Skeletal muscle satellite cell (primary cell): ENCODE measurements around the gene MMP24OS.
A peak's percentile ranks its signal among the peaks of the same experiment; 100 is the strongest.

Source experiments
- H3K27me3 ChIP-seq: 2 replicates; pipeline ENCODE4 v1.7.0; 2013; ENCODE audit warnings: low read length; ENCODE audit not compliant: control insufficient read depth, insufficient read depth
- H3K36me3 ChIP-seq: 2 replicates; pipeline ENCODE4 v1.7.0; 2013; ENCODE audit warnings: mild to moderate bottlenecking, control low read depth, low read length; ENCODE audit not compliant: insufficient read depth
- H3K4me1 ChIP-seq: 2 replicates; pipeline ENCODE4 v1.7.0; 2013; ENCODE audit warnings: low read length; ENCODE audit not compliant: control insufficient read depth, insufficient read depth
- H3K4me2 ChIP-seq: 2 replicates; pipeline ENCODE4 v1.7.0; 2013; ENCODE audit warnings: mild to moderate bottlenecking, low read length
- H3K4me3 ChIP-seq: 2 replicates; pipeline ENCODE4 v1.7.0; 2013; ENCODE audit warnings: low read length
- H3K9ac ChIP-seq: 2 replicates; pipeline ENCODE4 v1.7.0; 2013; ENCODE audit warnings: mild to moderate bottlenecking, low read depth, low read length, moderate library complexity
- H3K9me3 ChIP-seq: replicated peaks from 2 replicates; pipeline ENCODE4 v1.7.0; 2013; ENCODE audit warnings: mild to moderate bottlenecking, control low read depth, low read length

The MMP24OS gene

GRCh38 chr20:35279533-35280174 is 1.7 kb upstream of the MMP24OS start:
- H3K36me3 ChIP-seq = peaks cover 72% of the 10 kb centered on the region
- no peaks in the 10 kb centered on the region for H3K27me3 ChIP-seq
- no peak overlapping the region for H3K4me3 ChIP-seq
- no peaks in the 10 kb centered on the region for H3K9me3 ChIP-seq
- H3K4me1 ChIP-seq = peaks cover 36% of the 10 kb centered on the region
- H3K4me2 ChIP-seq = no peak overlapping the region
- no peak overlapping the region for H3K9ac ChIP-seq

DNA sequence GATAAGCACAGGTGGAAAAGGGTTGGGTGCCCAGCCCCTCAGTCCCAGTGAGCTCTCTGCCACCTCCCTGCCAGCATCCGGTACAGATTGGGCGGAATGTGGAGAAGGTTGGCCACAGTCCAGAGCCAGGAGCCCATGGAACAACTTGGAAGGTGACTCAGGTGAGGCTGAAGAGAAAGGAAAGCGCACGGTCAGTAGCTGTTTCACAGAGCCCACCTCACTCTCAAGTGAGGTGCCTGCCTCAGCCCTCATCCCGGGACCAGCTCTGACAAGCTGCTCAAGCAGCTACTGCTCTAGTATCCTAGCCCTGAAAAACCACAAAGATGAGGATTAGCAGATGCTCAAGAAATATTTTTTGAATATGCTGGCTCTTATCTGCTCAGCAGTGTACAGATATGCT is 1.1 kb upstream of the MMP24OS start:
- no peak overlapping the region for H3K4me2 ChIP-seq
- no peaks in the 10 kb centered on the region for H3K27me3 ChIP-seq
- no peaks in the 10 kb centered on the region for H3K9me3 ChIP-seq
- peaks cover 73% of the 10 kb centered on the region for H3K36me3 ChIP-seq
- H3K9ac ChIP-seq = no peak overlapping the region
- no peak overlapping the region for H3K4me3 ChIP-seq
- H3K4me1 ChIP-seq = peaks cover 36% of the 10 kb centered on the region

GRCh38 chr20:35277127-35277526 is 795 bp downstream of the MMP24OS start:
- peaks cover 24% of the 10 kb centered on the region for H3K4me1 ChIP-seq
- no peaks in the 10 kb centered on the region for H3K27me3 ChIP-seq
- peak overlapping the region; percentile 96 for H3K4me2 ChIP-seq
- peak overlapping the region; percentile 92 for H3K9ac ChIP-seq
- H3K9me3 ChIP-seq = no peaks in the 10 kb centered on the region
- peaks cover 69% of the 10 kb centered on the region for H3K36me3 ChIP-seq
- peak overlapping the region; percentile 74 for H3K4me3 ChIP-seq

DNA sequence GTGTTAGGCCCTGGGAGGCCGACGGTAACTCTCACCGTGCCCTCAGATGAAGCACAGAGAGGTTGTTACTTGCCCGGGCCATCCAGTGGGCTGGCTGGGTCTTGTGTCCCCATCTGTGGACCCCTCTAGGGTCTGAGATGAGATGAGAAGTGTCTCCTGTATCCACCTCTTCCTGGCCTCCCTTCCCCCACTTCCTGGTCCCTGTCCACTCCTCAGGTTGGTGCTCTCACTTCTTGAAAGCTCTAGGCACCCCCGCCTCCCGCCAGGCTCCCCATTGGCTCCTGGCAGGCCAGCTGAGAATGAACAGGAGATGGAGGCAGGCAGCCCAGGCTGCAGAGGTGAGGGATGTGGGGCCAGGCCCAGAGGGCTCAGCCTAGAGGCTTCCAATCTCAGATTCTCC is 1.5 kb downstream of the MMP24OS start:
- H3K4me2 ChIP-seq = peak overlapping the region; percentile 96
- no peaks in the 10 kb centered on the region for H3K9me3 ChIP-seq
- H3K9ac ChIP-seq = peak overlapping the region; percentile 92
- H3K27me3 ChIP-seq = no peaks in the 10 kb centered on the region
- H3K36me3 ChIP-seq = peaks cover 64% of the 10 kb centered on the region
- H3K4me3 ChIP-seq = peak overlapping the region; percentile 74
- H3K4me1 ChIP-seq = peaks cover 24% of the 10 kb centered on the region

GRCh38 chr20:35275741-35276251 is 2.1 kb downstream of the MMP24OS start:
- H3K36me3 ChIP-seq = peaks cover 62% of the 10 kb centered on the region
- H3K4me1 ChIP-seq = peaks cover 24% of the 10 kb centered on the region
- H3K4me2 ChIP-seq = no peak overlapping the region
- no peak overlapping the region for H3K4me3 ChIP-seq
- H3K27me3 ChIP-seq = no peaks in the 10 kb centered on the region
- no peak overlapping the region for H3K9ac ChIP-seq
- no peaks in the 10 kb centered on the region for H3K9me3 ChIP-seq

GRCh38 chr20:35274172-35275092 is 3.5 kb downstream of the MMP24OS start:
- H3K9ac ChIP-seq = no peak overlapping the region
- H3K36me3 ChIP-seq = peaks cover 49% of the 10 kb centered on the region
- H3K4me3 ChIP-seq = no peak overlapping the region
- no peaks in the 10 kb centered on the region for H3K27me3 ChIP-seq
- no peaks in the 10 kb centered on the region for H3K9me3 ChIP-seq
- H3K4me2 ChIP-seq = no peak overlapping the region
- H3K4me1 ChIP-seq = peaks cover 24% of the 10 kb centered on the region

GRCh38 chr20:35273449-35274171 is 4.3 kb downstream of the MMP24OS start:
- Histone ChIP-seq H3K4me2 (no peak overlapping the region), H3K9me3 (no peaks in the 10 kb centered on the region), H3K4me1 (peaks cover 21% of the 10 kb centered on the region), H3K36me3 (peaks cover 40% of the 10 kb centered on the region), H3K4me3 (no peak overlapping the region), H3K9ac (no peak overlapping the region), H3K27me3 (no peaks in the 10 kb centered on the region)

GRCh38 chr20:35271904-35272303 is 6.0 kb downstream of the MMP24OS start:
- Histone ChIP-seq H3K9ac (no peak overlapping the region), H3K27me3 (no peaks in the 10 kb centered on the region), H3K4me1 (peaks cover 12% of the 10 kb centered on the region), H3K4me3 (no peak overlapping the region), H3K36me3 (peaks cover 30% of the 10 kb centered on the region), H3K9me3 (no peaks in the 10 kb centered on the region), H3K4me2 (no peak overlapping the region)

- peaks cover 6% of the 10 kb centered on the region for H3K4me1 ChIP-seq
- H3K9ac ChIP-seq = no peak overlapping the region
- no peak overlapping the region for H3K4me3 ChIP-seq
- H3K4me2 ChIP-seq = no peak overlapping the region
- peaks cover 24% of the 10 kb centered on the region for H3K36me3 ChIP-seq
- H3K9me3 ChIP-seq = no peaks in the 10 kb centered on the region
- no peaks in the 10 kb centered on the region for H3K27me3 ChIP-seq
Measured at GRCh38 chr20:35271073-35271882, 6.6 kb downstream of the MMP24OS start.

DNA sequence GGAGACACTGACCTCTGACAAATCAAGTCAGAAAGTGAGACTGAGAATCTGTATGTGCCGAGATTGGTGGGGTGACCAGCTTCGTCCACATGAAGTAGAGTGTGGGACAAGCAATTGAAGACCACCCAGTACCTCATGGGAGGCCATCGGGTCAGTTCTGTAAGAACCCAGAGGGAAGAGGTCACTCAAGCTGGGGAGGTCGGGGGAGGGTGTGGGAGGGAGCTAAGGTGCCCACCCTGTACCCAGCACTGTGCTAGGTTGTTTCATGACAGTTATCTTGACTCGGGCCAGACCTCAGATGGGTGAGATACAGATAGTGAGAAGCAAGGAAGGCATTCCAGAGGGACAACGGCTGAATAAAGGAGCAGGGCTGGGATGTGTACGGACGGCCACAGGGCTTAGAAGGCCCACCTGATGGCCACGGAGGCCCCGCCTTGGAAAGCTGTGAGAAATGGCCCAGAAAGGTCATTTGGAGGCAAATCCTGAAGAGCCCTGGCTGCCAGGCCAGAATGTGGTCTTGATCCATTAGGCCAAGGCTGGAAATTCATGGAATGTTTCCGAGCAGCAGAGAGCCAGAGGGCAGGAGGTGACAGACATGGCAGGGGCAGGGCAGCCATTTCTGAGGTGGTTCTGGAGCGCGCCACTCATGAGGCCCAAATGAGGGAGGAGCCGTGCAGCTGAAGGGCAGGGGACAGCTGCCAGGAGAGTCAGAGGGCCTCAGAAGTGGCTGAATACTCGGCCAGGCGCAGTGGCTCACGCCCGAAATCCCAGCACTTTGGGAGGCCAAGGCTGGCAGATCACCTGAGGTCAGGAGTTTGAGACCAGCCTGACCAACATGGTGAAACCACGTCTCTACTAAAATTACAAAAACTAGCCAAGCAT is 7.7 kb downstream of the MMP24OS start:
- Histone ChIP-seq H3K4me3 (no peak overlapping the region), H3K27me3 (no peaks in the 10 kb centered on the region), H3K9me3 (no peaks in the 10 kb centered on the region), H3K4me1 (no peaks in the 10 kb centered on the region), H3K9ac (no peak overlapping the region), H3K36me3 (peaks cover 14% of the 10 kb centered on the region), H3K4me2 (no peak overlapping the region)
